ENCODE measurements around the gene NFKB2. TPM values are rescaled to one million over a fixed set of nuclear protein-coding genes. Genes with fewer than 3 reads are reported as not detected.

Gene NFKB2
- total RNA-seq, 1 experiment from 2014 or later = 27.6 TPM

- ATAC-seq = peak; percentile 78
- no peak overlapping the region for H3K27ac Mint-ChIP-seq
Measured at GRCh38 chr10:102393411-102394078, 2.0 kb upstream of the NFKB2 start.

GRCh38 chr10:102394079-102394800 lies 1.3 kb upstream of the NFKB2 start:
- H3K27me3 Mint-ChIP-seq (ENCODE audit: low read depth) = peaks cover 41% of the 10 kb centered on the region
- H3K36me3 Mint-ChIP-seq = no peaks in the 10 kb centered on the region; the same call in 1 of the 2 replicates
- peaks cover 18% of the 10 kb centered on the region for H3K4me1 Mint-ChIP-seq
- ChIA-PET CTCF (interaction anchor here (0.6 to 9.1 kb wide), 17 partner anchors 10 to 321 kb away, joined by 3 to 115 read pairs (median 7); partner anchors contain the start of genes C10orf95, ELOVL3, FBXL15 and PSD), POLR2A (interaction anchor here (1.2 to 3.2 kb wide), 3 partner anchors 27 to 234 kb away, joined by 3 to 12 read pairs (median 6); partner anchors contain the start of genes C10orf95 and FBXL15)
- H3K9me3 Mint-ChIP-seq = no peaks in the 10 kb centered on the region
- H3K27ac Mint-ChIP-seq = peak overlapping the region; percentile 12; the same call in 1 of the 2 replicates
- ATAC-seq (peak; percentile 81), DNase-seq (ENCODE audit: low spot score) (peak; percentile 93)
- H3K4me3 Mint-ChIP-seq = peak overlapping the region; percentile 75
- TF ChIP-seq JAZF1 (CRISPR knock-in tag; IDR thresholded peaks at IDR 0.05) (no peak), RELA (CRISPR knock-in tag; IDR thresholded peaks at IDR 0.05; ENCODE audit: borderline replicate concordance) (peak; percentile 61; the same call in 1 of the 2 replicates), FOXP4 (CRISPR knock-in tag; IDR thresholded peaks at IDR 0.05) (no peak), GTF2I (CRISPR knock-in tag; conservative IDR thresholded peaks at IDR 0.05) (no peak), ZMAT4 (CRISPR knock-in tag; IDR thresholded peaks at IDR 0.05) (no peak), ELF4 (CRISPR knock-in tag; IDR thresholded peaks at IDR 0.05; ENCODE audit: low read depth) (no peak), ATF1 (CRISPR knock-in tag; IDR thresholded peaks at IDR 0.05) (no peak), NFATC4 (CRISPR knock-in tag; IDR thresholded peaks at IDR 0.05) (no peak), TEAD1 (CRISPR knock-in tag; IDR thresholded peaks at IDR 0.05) (no peak), NFYB (CRISPR knock-in tag; conservative IDR thresholded peaks at IDR 0.05; ENCODE audit: low read depth) (peak; percentile 64; the same call in 1 of the 2 replicates), FOXK1 (CRISPR knock-in tag; IDR thresholded peaks at IDR 0.05) (no peak), PRRX2 (CRISPR knock-in tag; IDR thresholded peaks at IDR 0.05) (no peak), ATF2 (CRISPR knock-in tag; IDR thresholded peaks at IDR 0.05; ENCODE audit: borderline replicate concordance, low read depth) (no peak)

More at GRCh38 chr10:102393411-102394078, 2.0 kb upstream of the NFKB2 start:
- Mint-ChIP-seq H3K4me1 (peaks cover 18% of the 10 kb centered on the region), H3K9me3 (no peaks in the 10 kb centered on the region), H3K36me3 (no peaks in the 10 kb centered on the region; the same call in 1 of the 2 replicates), H3K4me3 (peak overlapping the region; percentile 75), H3K27me3 (ENCODE audit: low read depth) (peaks cover 41% of the 10 kb centered on the region)
- no peak for DNase-seq (ENCODE audit: low spot score)
- POLR2A ChIA-PET = interaction anchor here (0.7 to 3.2 kb wide), 3 partner anchors 27 to 235 kb away, joined by 3 to 12 read pairs (median 3); partner anchors contain the start of gene FBXL15
- CTCF ChIA-PET = interaction anchor here (0.6 to 9.1 kb wide), 16 partner anchors 9 to 292 kb away, joined by 3 to 115 read pairs (median 6); partner anchors contain the start of genes ELOVL3, FBXL15 and PSD
- TF ChIP-seq CTCF (IDR thresholded peaks at IDR 0.05) (peak; percentile 88; the same call in 1 of the 2 replicates), PRDM15 (CRISPR knock-in tag; IDR thresholded peaks at IDR 0.05) (no peak)

Data from WTC11 (cell line).